GM23338 (cell line): ENCODE data around the gene APOL3. TPM values are rescaled to one million over a fixed set of nuclear protein-coding genes. Genes with fewer than 3 reads are reported as not detected.

Source experiments
- ATAC-seq: fragments of 200-7000 bp; cut with Tn5 transposase; 3 replicates; pipeline ENCODE4 v1.9.1; 2020
- DNase-seq: peaks from one replicate; pipeline ENCODE4 v3.0.0-alpha.2; 2015; ENCODE audit warnings: low spot score
- H2AFZ ChIP-seq: fragments of 200-600 bp; sonication (generic); 2 replicates; pipeline ENCODE4 v1.8.0; 2016; ENCODE audit warnings: antibody characterized with exemption, mild to moderate bottlenecking, moderate library complexity
- H3F3A ChIP-seq: fragments of 200-600 bp; sonication (generic); replicated peaks from 2 replicates; pipeline ENCODE4 v1.8.0; 2017; ENCODE audit warnings: antibody characterized with exemption, mixed run types, low read depth
- H3K27ac ChIP-seq: fragments of 200-600 bp; sonication (generic); 2 replicates; pipeline ENCODE4 v1.6.1; 2016; ENCODE audit warnings: low read depth
- H3K27me3 ChIP-seq: fragments of 200-600 bp; sonication (generic); 2 replicates; pipeline ENCODE4 v1.8.0; 2016; ENCODE audit warnings: mild to moderate bottlenecking, mixed run types, moderate library complexity; ENCODE audit not compliant: insufficient read depth
- H3K36me3 ChIP-seq: fragments of 200-600 bp; sonication (generic); 2 replicates; pipeline ENCODE4 v1.8.0; 2016; ENCODE audit warnings: mild to moderate bottlenecking; ENCODE audit not compliant: insufficient read depth
- H3K4me1 ChIP-seq: fragments of 200-600 bp; sonication (generic); 2 replicates; pipeline ENCODE4 v1.8.0; 2016; ENCODE audit warnings: mild to moderate bottlenecking, moderate library complexity; ENCODE audit not compliant: insufficient read depth
- H3K4me2 ChIP-seq: fragments of 200-600 bp; sonication (generic); 2 replicates; pipeline ENCODE4 v1.7.1; 2017; ENCODE audit warnings: mixed run types
- H3K4me3 ChIP-seq: fragments of 200-600 bp; sonication (generic); 2 replicates; pipeline ENCODE4 v1.6.1; 2016; ENCODE audit warnings: mixed run types
- H3K79me2 ChIP-seq: fragments of 200-600 bp; sonication (generic); replicated peaks from 2 replicates; pipeline ENCODE4 v1.8.0; 2017; ENCODE audit warnings: mild to moderate bottlenecking; ENCODE audit not compliant: insufficient read depth
- H3K9me2 ChIP-seq: fragments of 200-600 bp; sonication (generic); 2 replicates; pipeline ENCODE4 v1.8.0; 2017; ENCODE audit not compliant: insufficient read depth
- H4K20me1 ChIP-seq: fragments of 200-600 bp; sonication (generic); replicated peaks from 2 replicates; pipeline ENCODE4 v1.8.0; 2017; ENCODE audit warnings: mild to moderate bottlenecking; ENCODE audit not compliant: insufficient read depth
- H3K27ac Mint-ChIP-seq: 2 replicates; pipeline ENCODE4 v1.8.0; 2020; ENCODE audit warnings: inconsistent platforms, mild to moderate bottlenecking, moderate library complexity, mixed read lengths
- H3K27me3 Mint-ChIP-seq: 3 replicates; pipeline ENCODE4 v1.8.0; 2022; ENCODE audit warnings: low read depth, mild to moderate bottlenecking, moderate library complexity, mixed read lengths, inconsistent platforms; ENCODE audit not compliant: insufficient read depth, poor library complexity
- H3K36me3 Mint-ChIP-seq: 3 replicates; pipeline ENCODE4 v1.8.0; 2021; ENCODE audit warnings: low read depth, mild to moderate bottlenecking, inconsistent platforms, moderate library complexity, mixed read lengths
- H3K4me1 Mint-ChIP-seq: 3 replicates; pipeline ENCODE4 v1.8.0; 2020; ENCODE audit warnings: mild to moderate bottlenecking, inconsistent platforms, mixed read lengths
- H3K4me3 Mint-ChIP-seq: 3 replicates; pipeline ENCODE4 v1.8.0; 2021; ENCODE audit warnings: moderate library complexity, mild to moderate bottlenecking, inconsistent platforms, mixed read lengths
- H3K9me3 Mint-ChIP-seq: 3 replicates; pipeline ENCODE4 v1.8.0; 2020; ENCODE audit warnings: moderate library complexity, mild to moderate bottlenecking, inconsistent platforms, mixed read lengths
- CREB1 ChIP-seq: fragments of 250-450 bp; sonication (Bioruptor Pico); IDR thresholded peaks from 2 replicates; pipeline ENCODE4 v1.5.0; 2020; ENCODE audit warnings: low read depth, mild to moderate bottlenecking, moderate library complexity
- EZH2 ChIP-seq: fragments of 200-600 bp; sonication (generic); IDR thresholded peaks from one replicate; pipeline ENCODE4 v1.8.0; 2017; ENCODE audit warnings: antibody characterized with exemption, mild to moderate bottlenecking, low read depth; ENCODE audit not compliant: unreplicated experiment
- EZH2phosphoT487 ChIP-seq: fragments of 200-600 bp; sonication (generic); IDR thresholded peaks from one replicate; pipeline ENCODE4 v1.8.1; 2018; ENCODE audit warnings: antibody characterized with exemption; ENCODE audit not compliant: unreplicated experiment
- JUNB ChIP-seq: IDR thresholded peaks from one replicate; pipeline ENCODE4 v1.6.1; 2016; ENCODE audit warnings: antibody characterized with exemption; ENCODE audit not compliant: unreplicated experiment
- NANOG ChIP-seq: IDR thresholded peaks from 2 replicates; pipeline ENCODE4 v1.6.1; 2016; ENCODE audit warnings: antibody characterized with exemption, borderline replicate concordance
- POLR2AphosphoS5 ChIP-seq: IDR thresholded peaks from 2 replicates; pipeline ENCODE4 v1.6.1; 2016; ENCODE audit warnings: antibody characterized with exemption, low read depth
- STAT1 ChIP-seq: IDR thresholded peaks from one replicate; pipeline ENCODE4 v1.6.1; 2016; ENCODE audit warnings: antibody characterized with exemption; ENCODE audit not compliant: unreplicated experiment
- ZNF114 ChIP-seq: fragments of 250-450 bp; sonication (Bioruptor Pico); IDR thresholded peaks from 2 replicates; pipeline ENCODE4 v1.5.0; 2020; ENCODE audit warnings: mild to moderate bottlenecking, moderate library complexity
- ZNF331 ChIP-seq: fragments of 250-450 bp; sonication (Bioruptor Pico); IDR thresholded peaks from 2 replicates; pipeline ENCODE4 v1.5.0; 2020; ENCODE audit warnings: low read depth, mild to moderate bottlenecking, moderate library complexity
- polyA plus RNA-seq: library from polyadenylated mRNA; unstranded; fragments of >200 nt; fragmentation: Nextera tagmentation; extraction: Ambion mirVana; gene quantifications from 2 replicates; pipeline ENCODE4 v1.2.1, GENCODE V29; 2016
- total RNA-seq: library from RNA; depleted of rRNA; stranded (reverse); fragments of >200 nt; shearing (Covaris generic); gene quantifications from 2 replicates; pipeline ENCODE4 v1.2.3, GENCODE V29; 2014
- TF ChIP-seq, protein P1 (sequence below): IDR thresholded peaks from 2 replicates; pipeline ENCODE4 v1.6.1; 2016; ENCODE audit warnings: antibody characterized with exemption
- TF ChIP-seq, protein P2 (sequence below), 2 experiments: fragments of 200-600 bp in 1 of 2; sonication (generic) in 1 of 2; conservative IDR thresholded peaks; 2 replicates each; pipeline versions ENCODE4 v1.5.1 to v1.6.1; 2016 to 2017; ENCODE audit warnings: antibody characterized with exemption in 2 of 2, low read depth in 2 of 2, mild to moderate bottlenecking in 2 of 2, moderate library complexity in 1 of 2
- TF ChIP-seq, protein P3 (sequence below): IDR thresholded peaks from one replicate; pipeline ENCODE4 v1.6.1; 2018; ENCODE audit warnings: antibody characterized with exemption; ENCODE audit not compliant: unreplicated experiment

APOL3 gene
- total and polyA plus RNA-seq, 2 experiments from 2014 or later, result not detected

DNA sequence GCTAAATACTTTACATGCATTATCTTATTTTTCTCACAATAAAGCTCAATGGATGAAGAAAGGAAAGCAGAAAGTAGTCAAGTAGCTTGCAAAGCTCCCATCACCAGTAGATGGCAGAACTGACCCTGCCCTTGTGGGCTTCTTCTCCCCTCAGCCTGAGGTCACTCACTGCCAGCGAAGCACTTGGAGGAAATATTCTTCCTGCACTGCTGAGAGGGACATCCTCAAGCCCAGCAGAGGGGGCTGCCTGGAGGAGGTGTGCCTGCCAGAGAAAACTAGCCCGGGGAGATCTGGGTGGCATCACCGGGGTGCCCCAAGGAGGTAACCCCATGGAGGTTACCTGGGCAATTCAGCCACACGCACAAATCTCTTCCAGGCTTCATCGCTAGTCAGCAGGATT lies 34.4 kb upstream of the APOL3 start:
- TF ChIP-seq ZNF114 (CRISPR knock-in tag), result no peak
- TF ChIP-seq, protein P1, sequence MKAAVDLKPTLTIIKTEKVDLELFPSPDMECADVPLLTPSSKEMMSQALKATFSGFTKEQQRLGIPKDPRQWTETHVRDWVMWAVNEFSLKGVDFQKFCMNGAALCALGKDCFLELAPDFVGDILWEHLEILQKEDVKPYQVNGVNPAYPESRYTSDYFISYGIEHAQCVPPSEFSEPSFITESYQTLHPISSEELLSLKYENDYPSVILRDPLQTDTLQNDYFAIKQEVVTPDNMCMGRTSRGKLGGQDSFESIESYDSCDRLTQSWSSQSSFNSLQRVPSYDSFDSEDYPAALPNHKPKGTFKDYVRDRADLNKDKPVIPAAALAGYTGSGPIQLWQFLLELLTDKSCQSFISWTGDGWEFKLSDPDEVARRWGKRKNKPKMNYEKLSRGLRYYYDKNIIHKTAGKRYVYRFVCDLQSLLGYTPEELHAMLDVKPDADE, result no peak
- TF ChIP-seq, protein P2, sequence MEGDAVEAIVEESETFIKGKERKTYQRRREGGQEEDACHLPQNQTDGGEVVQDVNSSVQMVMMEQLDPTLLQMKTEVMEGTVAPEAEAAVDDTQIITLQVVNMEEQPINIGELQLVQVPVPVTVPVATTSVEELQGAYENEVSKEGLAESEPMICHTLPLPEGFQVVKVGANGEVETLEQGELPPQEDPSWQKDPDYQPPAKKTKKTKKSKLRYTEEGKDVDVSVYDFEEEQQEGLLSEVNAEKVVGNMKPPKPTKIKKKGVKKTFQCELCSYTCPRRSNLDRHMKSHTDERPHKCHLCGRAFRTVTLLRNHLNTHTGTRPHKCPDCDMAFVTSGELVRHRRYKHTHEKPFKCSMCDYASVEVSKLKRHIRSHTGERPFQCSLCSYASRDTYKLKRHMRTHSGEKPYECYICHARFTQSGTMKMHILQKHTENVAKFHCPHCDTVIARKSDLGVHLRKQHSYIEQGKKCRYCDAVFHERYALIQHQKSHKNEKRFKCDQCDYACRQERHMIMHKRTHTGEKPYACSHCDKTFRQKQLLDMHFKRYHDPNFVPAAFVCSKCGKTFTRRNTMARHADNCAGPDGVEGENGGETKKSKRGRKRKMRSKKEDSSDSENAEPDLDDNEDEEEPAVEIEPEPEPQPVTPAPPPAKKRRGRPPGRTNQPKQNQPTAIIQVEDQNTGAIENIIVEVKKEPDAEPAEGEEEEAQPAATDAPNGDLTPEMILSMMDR (conservative IDR thresholded peaks at IDR 0.05; ENCODE audit: low read depth in 2 of 2), result peak; percentile 73 to 81
- H3K36me3 ChIP-seq, result no peaks in the 10 kb centered on the region; the same call in 1 of the 2 replicates
- no peaks in the 10 kb centered on the region for H3F3A ChIP-seq
- no peaks in the 10 kb centered on the region for H3K27me3 ChIP-seq
- no peak overlapping the region for H3K4me3 Mint-ChIP-seq
- H4K20me1 ChIP-seq, result no peaks in the 10 kb centered on the region
- H3K27ac Mint-ChIP-seq, result no peak overlapping the region
- peaks cover 11% of the 10 kb centered on the region for H3K9me3 Mint-ChIP-seq
- peaks cover 10% of the 10 kb centered on the region for H3K36me3 Mint-ChIP-seq
- ATAC-seq (peak; percentile 90), DNase-seq (peak; percentile 82)
- no peaks in the 10 kb centered on the region for H3K9me2 ChIP-seq
- peaks cover 17% of the 10 kb centered on the region for H3K4me1 ChIP-seq
- peaks cover 18% of the 10 kb centered on the region for H3K27me3 Mint-ChIP-seq
- 0 out of 2 replicates have a peak overlapping the region, but pooled peaks have one; percentile 36 for H3K27ac ChIP-seq
- no peak overlapping the region for H2AFZ ChIP-seq
- no peak overlapping the region for H3K4me2 ChIP-seq
- no peaks in the 10 kb centered on the region for H3K79me2 ChIP-seq
- H3K4me3 ChIP-seq, result no peak overlapping the region
- H3K4me1 Mint-ChIP-seq, result peaks cover 62% of the 10 kb centered on the region

DNA sequence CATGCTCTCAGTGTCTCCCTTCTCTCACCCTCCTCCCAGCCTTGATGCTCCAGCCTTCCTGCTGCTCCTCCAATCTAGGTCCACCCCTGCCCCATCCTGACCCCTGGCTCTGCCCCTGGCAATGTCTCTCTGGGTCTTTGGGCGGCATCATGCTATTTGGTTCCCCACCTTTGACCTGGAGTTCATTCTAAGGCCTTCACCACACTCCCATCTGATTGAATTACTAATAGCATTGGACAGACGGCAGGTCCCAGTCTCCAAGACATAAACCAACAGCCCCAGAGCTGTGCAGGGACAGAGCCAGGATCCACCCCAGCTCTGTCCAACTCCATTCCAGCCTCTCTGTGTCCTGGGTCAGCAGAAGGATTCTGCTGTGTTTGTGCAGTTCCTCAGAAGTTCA lies 33.8 kb upstream of the APOL3 start:
- Histone ChIP-seq H3K27me3 (no peaks in the 10 kb centered on the region), H3K4me1 (peaks cover 21% of the 10 kb centered on the region), H3K36me3 (no peaks in the 10 kb centered on the region; the same call in 1 of the 2 replicates), H3F3A (no peaks in the 10 kb centered on the region), H3K4me3 (no peak overlapping the region), H4K20me1 (no peaks in the 10 kb centered on the region), H3K9me2 (no peaks in the 10 kb centered on the region), H3K27ac (no peak overlapping the region), H3K79me2 (no peaks in the 10 kb centered on the region), H2AFZ (no peak overlapping the region), H3K4me2 (no peak overlapping the region)
- peaks cover 14% of the 10 kb centered on the region for H3K9me3 Mint-ChIP-seq
- no peak overlapping the region for H3K27ac Mint-ChIP-seq
- peaks cover 23% of the 10 kb centered on the region for H3K27me3 Mint-ChIP-seq
- no peak overlapping the region; the same call in 2 of the 3 replicates for H3K4me3 Mint-ChIP-seq
- peaks cover 10% of the 10 kb centered on the region for H3K36me3 Mint-ChIP-seq
- DNase-seq (no peak), ATAC-seq (no peak)
- peaks cover 68% of the 10 kb centered on the region for H3K4me1 Mint-ChIP-seq
- no peak for TF ChIP-seq CREB1 (CRISPR knock-in tag)
- TF ChIP-seq NANOG, result no peak
- TF ChIP-seq, protein P2 (conservative IDR thresholded peaks at IDR 0.05; ENCODE audit: low read depth in 2 of 2), result no peak
- no peak for TF ChIP-seq ZNF331
- no peak for TF ChIP-seq STAT1
- TF ChIP-seq, protein P1, result no peak
- TF ChIP-seq, protein P3, sequence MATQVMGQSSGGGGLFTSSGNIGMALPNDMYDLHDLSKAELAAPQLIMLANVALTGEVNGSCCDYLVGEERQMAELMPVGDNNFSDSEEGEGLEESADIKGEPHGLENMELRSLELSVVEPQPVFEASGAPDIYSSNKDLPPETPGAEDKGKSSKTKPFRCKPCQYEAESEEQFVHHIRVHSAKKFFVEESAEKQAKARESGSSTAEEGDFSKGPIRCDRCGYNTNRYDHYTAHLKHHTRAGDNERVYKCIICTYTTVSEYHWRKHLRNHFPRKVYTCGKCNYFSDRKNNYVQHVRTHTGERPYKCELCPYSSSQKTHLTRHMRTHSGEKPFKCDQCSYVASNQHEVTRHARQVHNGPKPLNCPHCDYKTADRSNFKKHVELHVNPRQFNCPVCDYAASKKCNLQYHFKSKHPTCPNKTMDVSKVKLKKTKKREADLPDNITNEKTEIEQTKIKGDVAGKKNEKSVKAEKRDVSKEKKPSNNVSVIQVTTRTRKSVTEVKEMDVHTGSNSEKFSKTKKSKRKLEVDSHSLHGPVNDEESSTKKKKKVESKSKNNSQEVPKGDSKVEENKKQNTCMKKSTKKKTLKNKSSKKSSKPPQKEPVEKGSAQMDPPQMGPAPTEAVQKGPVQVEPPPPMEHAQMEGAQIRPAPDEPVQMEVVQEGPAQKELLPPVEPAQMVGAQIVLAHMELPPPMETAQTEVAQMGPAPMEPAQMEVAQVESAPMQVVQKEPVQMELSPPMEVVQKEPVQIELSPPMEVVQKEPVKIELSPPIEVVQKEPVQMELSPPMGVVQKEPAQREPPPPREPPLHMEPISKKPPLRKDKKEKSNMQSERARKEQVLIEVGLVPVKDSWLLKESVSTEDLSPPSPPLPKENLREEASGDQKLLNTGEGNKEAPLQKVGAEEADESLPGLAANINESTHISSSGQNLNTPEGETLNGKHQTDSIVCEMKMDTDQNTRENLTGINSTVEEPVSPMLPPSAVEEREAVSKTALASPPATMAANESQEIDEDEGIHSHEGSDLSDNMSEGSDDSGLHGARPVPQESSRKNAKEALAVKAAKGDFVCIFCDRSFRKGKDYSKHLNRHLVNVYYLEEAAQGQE, result no peak
- TF ChIP-seq ZNF114 (CRISPR knock-in tag), result no peak
- TF ChIP-seq EZH2phosphoT487, result no peak
- TF ChIP-seq POLR2AphosphoS5, result no peak
- TF ChIP-seq EZH2, result no peak
- TF ChIP-seq JUNB, result no peak
